Neural cell (in vitro differentiated cells): ENCODE data around the gene SBNO2. TPM values are rescaled to one million over a fixed set of nuclear protein-coding genes. Genes with fewer than 3 reads are reported as not detected.

Experiments used
- H2AFZ ChIP-seq: fragments of 200-600, 300-800 bp; sonication (generic), shearing (Covaris generic); 2 replicates; pipeline ENCODE4 v1.6.0; 2014; ENCODE audit warnings: low read depth, mild to moderate bottlenecking, antibody characterized with exemption, low read length, moderate library complexity
- H3F3A ChIP-seq: fragments of 200-600 bp; shearing (Covaris generic); 2 replicates; pipeline ENCODE4 v1.6.1; 2016; ENCODE audit warnings: mild to moderate bottlenecking, moderate library complexity, mixed read lengths, antibody characterized with exemption, low read length; ENCODE audit not compliant: insufficient read depth, poor library complexity, severe bottlenecking
- H3K27ac ChIP-seq: fragments of 200-600, 300-800 bp; sonication (generic), shearing (Covaris generic); 2 replicates; pipeline ENCODE4 v1.5.1; 2014; ENCODE audit warnings: mild to moderate bottlenecking, low read length, moderate library complexity
- H3K27me3 ChIP-seq: fragments of 300-800, 200-600 bp; sonication (generic), shearing (Covaris generic); 2 replicates; pipeline ENCODE4 v1.6.0; 2014; ENCODE audit warnings: mild to moderate bottlenecking, low read depth, low read length, moderate library complexity; ENCODE audit not compliant: insufficient read depth
- H3K36me3 ChIP-seq: fragments of 300-800, 200-600 bp; sonication (generic), shearing (Covaris generic); 2 replicates; pipeline ENCODE4 v1.5.1; 2014; ENCODE audit warnings: mild to moderate bottlenecking, antibody characterized with exemption, low read length, moderate library complexity; ENCODE audit not compliant: insufficient read depth
- H3K4me2 ChIP-seq: fragments of 300-800, 200-600 bp; sonication (generic), shearing (Covaris generic); 2 replicates; pipeline ENCODE4 v1.6.0; 2014; ENCODE audit warnings: mild to moderate bottlenecking, low read length
- H3K4me3 ChIP-seq: fragments of 300-800, 200-600 bp; sonication (generic), shearing (Covaris generic); 2 replicates; pipeline ENCODE4 v1.5.1; 2014; ENCODE audit warnings: mild to moderate bottlenecking, low read length, moderate library complexity
- H3K79me2 ChIP-seq: fragments of 200-600 bp; shearing (Covaris generic); replicated peaks from 2 replicates; pipeline ENCODE4 v1.6.0; 2014; ENCODE audit warnings: mild to moderate bottlenecking, low read length, moderate library complexity; ENCODE audit not compliant: insufficient read depth
- H3K9ac ChIP-seq: fragments of 300-800, 200-600 bp; sonication (generic), shearing (Covaris generic); 2 replicates; pipeline ENCODE4 v1.6.1; 2016; ENCODE audit warnings: mild to moderate bottlenecking, low read length, mixed read lengths
- H3K9me2 ChIP-seq: fragments of 200-600 bp; shearing (Covaris generic); 2 replicates; pipeline ENCODE4 v1.6.1; 2016; ENCODE audit warnings: mild to moderate bottlenecking, low read length, mixed read lengths; ENCODE audit not compliant: insufficient read depth
- H3K9me3 ChIP-seq: fragments of 200-600, 300-800 bp; sonication (generic), shearing (Covaris generic); 2 replicates; pipeline ENCODE4 v1.6.1; 2016; ENCODE audit warnings: mild to moderate bottlenecking, mixed run types, low read length, moderate library complexity, mixed read lengths
- H4K20me1 ChIP-seq: fragments of 200-600 bp; shearing (Covaris generic); 2 replicates; pipeline ENCODE4 v1.6.1; 2016; ENCODE audit warnings: mild to moderate bottlenecking, mixed run types; ENCODE audit not compliant: insufficient read depth
- CTCF ChIP-seq: fragments of 450-650 bp; IDR thresholded peaks from 2 replicates; pipeline ENCODE4 v1.5.1; 2014; ENCODE audit warnings: antibody characterized with exemption, mild to moderate bottlenecking, moderate library complexity; ENCODE audit not compliant: poor library complexity, severe bottlenecking
- EP300 ChIP-seq: fragments of 450-650 bp; conservative IDR thresholded peaks from 2 replicates; pipeline ENCODE4 v1.6.1; 2014; ENCODE audit warnings: antibody characterized with exemption, mild to moderate bottlenecking, moderate library complexity; ENCODE audit not compliant: poor library complexity, severe bottlenecking
- MXI1 ChIP-seq: fragments of 450-650 bp; conservative IDR thresholded peaks from 2 replicates; pipeline ENCODE4 v1.6.1; 2014; ENCODE audit warnings: antibody characterized with exemption, mild to moderate bottlenecking; ENCODE audit not compliant: poor library complexity, severe bottlenecking
- POLR2AphosphoS5 ChIP-seq: IDR thresholded peaks from 2 replicates; pipeline ENCODE4 v1.6.1; 2012
- RAD21 ChIP-seq: fragments of 450-650 bp; conservative IDR thresholded peaks from 2 replicates; pipeline ENCODE4 v1.6.1; 2014; ENCODE audit warnings: antibody characterized with exemption, mild to moderate bottlenecking, moderate library complexity
- REST ChIP-seq: IDR thresholded peaks from 2 replicates; pipeline ENCODE4 v1.6.1; 2012; ENCODE audit warnings: borderline replicate concordance
- TAF1 ChIP-seq: IDR thresholded peaks from 2 replicates; pipeline ENCODE4 v1.6.1; 2012; ENCODE audit warnings: low read depth
- polyA plus RNA-seq: library from polyadenylated mRNA; depleted of rRNA; stranded (reverse); fragments of >200 nt; gene quantifications from 2 replicates; pipeline ENCODE4 v1.2.3, GENCODE V29; 2014

Gene SBNO2
- polyA plus RNA-seq, 1 donor from 2014 or later = 4.8 TPM

DNA sequence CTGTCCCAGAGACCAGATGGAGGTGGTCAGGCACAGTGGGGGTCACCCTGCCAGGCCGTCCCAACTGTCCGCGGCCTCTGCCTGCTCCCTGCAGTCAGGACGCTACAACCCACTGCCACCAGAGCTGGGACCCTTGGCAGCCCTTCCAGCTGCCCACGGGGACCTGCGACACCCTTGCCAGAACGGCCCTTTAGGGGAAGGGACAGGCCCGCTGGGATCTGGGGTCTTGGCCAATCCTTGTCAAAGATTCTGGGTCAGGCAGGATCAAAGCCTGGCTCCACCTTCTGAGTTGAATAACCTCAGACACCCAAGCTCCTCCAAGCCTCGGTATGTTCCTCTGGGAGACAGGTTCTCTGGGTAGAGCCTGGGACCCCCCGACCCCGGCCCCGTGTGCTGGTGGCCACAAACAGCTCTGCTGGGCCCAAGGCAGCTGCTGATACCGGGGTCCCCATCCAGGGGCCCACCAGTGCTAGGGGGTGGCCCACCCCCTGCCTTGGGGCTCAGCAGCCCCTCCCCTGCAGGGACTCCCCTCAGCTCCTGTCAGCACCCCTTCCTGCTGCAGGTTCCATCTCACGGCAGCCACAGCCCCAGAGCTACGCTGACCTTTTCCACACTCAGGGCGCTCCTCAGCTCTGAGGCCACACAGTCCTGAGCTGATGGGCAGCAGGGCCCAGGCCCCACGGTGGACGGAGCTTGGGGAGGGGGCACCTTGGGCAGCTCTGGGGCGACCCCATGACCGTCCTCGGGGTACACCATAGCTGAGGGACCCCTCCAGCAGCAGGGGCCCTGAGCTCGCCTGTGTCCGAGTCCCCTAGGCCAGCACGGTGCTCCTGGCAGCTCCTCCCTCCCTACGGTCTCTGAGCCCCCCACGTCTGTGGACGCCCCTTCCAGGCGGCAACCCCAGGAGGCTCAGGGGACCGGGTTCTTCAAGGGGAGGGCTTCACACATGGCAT lies 18.4 kb downstream of the SBNO2 start:
- H3K9ac ChIP-seq = no peak overlapping the region
- H3K4me3 ChIP-seq = no peak overlapping the region
- H3K9me3 ChIP-seq = no peaks in the 10 kb centered on the region
- H3K36me3 ChIP-seq = no peaks in the 10 kb centered on the region
- no peaks in the 10 kb centered on the region for H4K20me1 ChIP-seq
- no peak overlapping the region for H2AFZ ChIP-seq
- no peak overlapping the region for H3K4me2 ChIP-seq
- H3K27me3 ChIP-seq = no peaks in the 10 kb centered on the region
- no peak overlapping the region for H3K27ac ChIP-seq
- H3K79me2 ChIP-seq = no peaks in the 10 kb centered on the region
- TF ChIP-seq CTCF (no peak), REST (no peak)
- H3K9me2 ChIP-seq = no peaks in the 10 kb centered on the region
- H3F3A ChIP-seq = no peaks in the 10 kb centered on the region

DNA sequence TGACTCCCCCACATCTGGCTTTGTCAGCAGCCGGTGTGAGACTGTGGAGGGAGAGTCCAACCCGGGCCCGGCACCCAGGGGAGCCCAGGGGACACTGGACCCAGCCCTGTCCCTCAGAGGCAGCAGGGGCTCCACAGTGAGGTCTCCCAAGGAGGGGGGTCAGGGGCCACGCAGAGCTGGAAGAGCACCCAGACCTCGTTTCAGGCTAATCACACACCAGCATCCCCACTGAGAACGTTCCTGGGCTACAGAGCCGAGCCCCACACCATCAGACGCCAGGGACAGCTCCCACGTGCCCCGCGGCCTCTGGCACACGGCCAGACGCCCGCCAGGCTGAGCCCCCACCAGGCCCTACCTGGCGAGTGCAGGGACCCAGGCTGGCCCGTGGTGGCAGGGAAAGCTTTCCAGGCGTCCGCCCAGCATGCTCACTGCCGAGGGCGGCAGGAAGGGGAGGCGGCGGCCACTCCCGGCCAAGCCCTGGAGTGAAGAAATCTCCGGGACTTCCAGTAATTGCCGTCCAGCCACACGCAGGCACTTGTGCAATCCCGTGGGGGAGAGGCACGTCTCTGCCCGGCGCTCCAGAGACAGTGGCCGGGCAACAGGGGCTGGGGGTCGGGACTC lies 19.2 kb downstream of the SBNO2 start:
- Histone ChIP-seq H3K4me3 (no peak overlapping the region), H3K27me3 (no peaks in the 10 kb centered on the region), H3K4me2 (no peak overlapping the region), H4K20me1 (no peaks in the 10 kb centered on the region), H3F3A (no peaks in the 10 kb centered on the region), H3K79me2 (no peaks in the 10 kb centered on the region), H3K9ac (no peak overlapping the region), H3K36me3 (no peaks in the 10 kb centered on the region), H3K9me3 (no peaks in the 10 kb centered on the region), H3K9me2 (no peaks in the 10 kb centered on the region), H2AFZ (no peak overlapping the region), H3K27ac (no peak overlapping the region)
- no peak for TF ChIP-seq TAF1

DNA sequence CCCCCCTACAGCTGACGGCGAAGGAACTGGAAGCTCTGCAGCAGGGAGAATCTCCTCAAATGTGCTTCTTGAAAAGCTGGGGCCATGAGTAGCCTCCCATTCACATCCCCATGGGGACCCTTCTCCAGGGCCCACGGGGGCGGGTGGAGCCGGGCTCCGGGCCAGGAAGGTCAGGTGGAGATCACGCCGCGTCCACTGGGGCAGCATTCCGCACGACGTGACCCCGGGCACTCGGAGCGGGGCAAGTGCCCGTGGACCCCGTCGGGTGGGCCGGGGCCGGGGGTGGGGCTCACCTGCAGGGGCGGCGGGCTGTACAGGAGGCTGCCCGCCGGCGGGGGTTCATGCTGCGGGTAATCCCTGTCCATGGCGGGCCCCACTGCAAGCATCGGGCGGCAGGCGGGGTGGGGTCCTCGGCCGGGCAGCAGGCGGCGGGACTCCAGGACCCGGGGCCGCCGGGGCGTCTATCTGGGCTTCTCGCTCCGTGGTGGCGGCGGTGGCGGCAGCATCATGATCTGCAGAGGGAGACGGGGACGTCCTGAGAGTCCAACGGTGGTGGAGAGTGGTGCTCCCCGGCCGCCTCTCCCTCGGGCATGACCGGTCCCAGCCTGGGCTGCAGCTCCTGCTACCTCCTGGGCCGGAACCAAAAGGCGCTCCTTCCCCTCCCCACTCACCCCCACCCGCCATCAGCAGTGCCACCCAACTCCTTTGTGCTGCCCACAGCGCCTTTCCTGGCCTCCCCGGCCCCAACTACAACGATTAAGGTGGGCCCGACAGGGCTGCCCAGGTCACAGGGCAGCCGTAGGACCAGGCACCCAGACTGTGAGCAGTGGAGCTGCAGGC lies 20.0 kb downstream of the SBNO2 start:
- no peak overlapping the region for H3K9ac ChIP-seq
- no peaks in the 10 kb centered on the region for H4K20me1 ChIP-seq
- no peak for TF ChIP-seq REST
- no peak for TF ChIP-seq TAF1
- no peak for TF ChIP-seq MXI1
- TF ChIP-seq RAD21 = no peak
- TF ChIP-seq POLR2AphosphoS5 = no peak
- no peak for TF ChIP-seq EP300
- no peaks in the 10 kb centered on the region for H3K27me3 ChIP-seq
- H3K4me2 ChIP-seq = no peak overlapping the region
- no peaks in the 10 kb centered on the region for H3F3A ChIP-seq
- no peaks in the 10 kb centered on the region for H3K9me2 ChIP-seq
- no peak overlapping the region for H3K4me3 ChIP-seq
- no peaks in the 10 kb centered on the region for H3K79me2 ChIP-seq
- no peaks in the 10 kb centered on the region for H3K9me3 ChIP-seq
- H3K27ac ChIP-seq = no peak overlapping the region
- no peaks in the 10 kb centered on the region for H3K36me3 ChIP-seq
- no peak overlapping the region for H2AFZ ChIP-seq
